Activated CD4-positive, alpha-beta T cell treated with anti-CD3 and anti-CD28 coated beads, Interleukin-2, amount 50 U/mL, for 48 hours (primary cell): ENCODE data around the gene CRB1.

Experiments used
- DNase-seq, 2 experiments: peaks; one replicate each; pipeline ENCODE4 v3.0.0-alpha.2; 2020

Gene CRB1

GRCh38 chr1:197304638-197305200 is 36.7 kb downstream of the CRB1 start:
- DNase-seq = no peak

GRCh38 chr1:197305925-197306324 is 37.9 kb downstream of the CRB1 start:
- no peak for DNase-seq

- no peak for DNase-seq
Measured at GRCh38 chr1:197306381-197307062, 38.5 kb downstream of the CRB1 start.

GRCh38 chr1:197307136-197307535 is 39.1 kb downstream of the CRB1 start:
- no peak for DNase-seq

GRCh38 chr1:197307551-197307950 is 39.5 kb downstream of the CRB1 start:
- DNase-seq = no peak

GRCh38 chr1:197311081-197311480 is 43.0 kb downstream of the CRB1 start:
- no peak for DNase-seq

GRCh38 chr1:197312163-197312562 is 44.1 kb downstream of the CRB1 start:
- no peak for DNase-seq

GRCh38 chr1:197313713-197314112 is 45.7 kb downstream of the CRB1 start:
- DNase-seq = no peak

- DNase-seq = no peak
Measured at GRCh38 chr1:197314682-197315081, 46.6 kb downstream of the CRB1 start.

GRCh38 chr1:197319631-197320030 is 51.6 kb downstream of the CRB1 start:
- DNase-seq = no peak

- no peak for DNase-seq
Measured at GRCh38 chr1:197320991-197321531, 53.0 kb downstream of the CRB1 start.

GRCh38 chr1:197321811-197322210 is 53.8 kb downstream of the CRB1 start:
- no peak for DNase-seq

GRCh38 chr1:197327776-197328364 is 59.8 kb downstream of the CRB1 start:
- DNase-seq = no peak

GRCh38 chr1:197330213-197330612 is 62.2 kb downstream of the CRB1 start:
- no peak for DNase-seq

- DNase-seq = no peak
Measured at GRCh38 chr1:197331565-197331964, 63.5 kb downstream of the CRB1 start.

- DNase-seq = no peak
Measured at GRCh38 chr1:197333041-197333440, 65.0 kb downstream of the CRB1 start.

- no peak for DNase-seq
Measured at GRCh38 chr1:197336571-197336970, 68.5 kb downstream of the CRB1 start.

- no peak for DNase-seq
Measured at GRCh38 chr1:197339106-197340060, 71.3 kb downstream of the CRB1 start.

GRCh38 chr1:197341626-197342025 is 73.6 kb downstream of the CRB1 start:
- DNase-seq = no peak

GRCh38 chr1:197342044-197342565 is 74.1 kb downstream of the CRB1 start:
- DNase-seq = no peak

- no peak for DNase-seq
Measured at GRCh38 chr1:197342669-197343068, 74.6 kb downstream of the CRB1 start.

- no peak for DNase-seq
Measured at GRCh38 chr1:197343663-197344273, 75.7 kb downstream of the CRB1 start.
